ENCODE results near the gene GPRC5B.

DNA sequence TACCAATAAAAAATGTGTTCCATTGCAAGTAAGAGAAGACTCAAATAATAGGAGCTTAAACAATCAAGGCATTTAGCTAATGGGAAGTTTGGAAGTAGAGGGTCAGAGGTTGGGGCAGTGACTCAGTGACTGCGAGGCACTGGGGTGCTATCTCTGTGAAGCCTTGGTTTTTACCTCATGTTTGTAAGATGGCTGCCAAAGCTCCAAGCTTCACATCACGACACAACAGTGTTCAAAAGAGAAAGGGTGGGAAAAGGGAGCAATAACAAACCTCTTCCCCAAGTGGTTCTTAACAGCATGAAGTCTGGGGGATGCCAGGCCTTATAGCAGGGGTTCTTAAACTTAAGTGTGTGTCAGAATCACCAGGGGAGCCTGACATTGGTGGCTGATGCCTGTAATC is 26.6 kb upstream of the GPRC5B start:
- no peak for TF ChIP-seq POLR2AphosphoS5 (IDR thresholded peaks at IDR 0.05; ENCODE audit: borderline replicate concordance, low read depth, low read length)
- TF ChIP-seq EZH2 (IDR thresholded peaks at IDR 0.05), result no peak
- no peak for TF ChIP-seq FOXP2 (optimal IDR thresholded peaks at IDR 0.05; ENCODE audit: control extremely low read depth, extremely low read length, insufficient read depth)

Measured in SK-N-MC (cell line).